Suprapubic skin (tissue), 4 donors: Measurements from ENCODE around the gene PDE4C. TPM values are rescaled to one million over a fixed set of nuclear protein-coding genes. Genes with fewer than 3 reads are reported as not detected.

ENCODE experiments used
- DNase-seq, 2 donors: peaks; one replicate each; pipeline ENCODE4 v3.0.0-alpha.2; 2019; ENCODE audit warnings: low spot score in 2 of 2
- H3K27ac ChIP-seq: fragments of 200-600 bp; sonication (generic); one replicate; pipeline ENCODE4 v1.5.1; 2019
- H3K27me3 ChIP-seq: fragments of 200-600 bp; sonication (generic); one replicate; pipeline ENCODE4 v1.5.1; 2019
- H3K36me3 ChIP-seq: fragments of 200-600 bp; sonication (generic); one replicate; pipeline ENCODE4 v1.5.1; 2019
- H3K4me1 ChIP-seq: fragments of 200-600 bp; sonication (generic); one replicate; pipeline ENCODE4 v1.5.1; 2019
- H3K4me3 ChIP-seq: fragments of 200-600 bp; sonication (generic); one replicate; pipeline ENCODE4 v1.5.1; 2019; ENCODE audit warnings: mild to moderate bottlenecking
- H3K9me3 ChIP-seq: fragments of 200-600 bp; sonication (generic); one replicate; pipeline ENCODE4 v1.5.1; 2019
- CTCF ChIP-seq, 2 donors: fragments of 200-600 bp in 1 of 2; fragments of 450-650 bp in 1 of 2; sonication (generic) in 1 of 2; IDR thresholded peaks; one replicate each; pipeline ENCODE4 v1.5.1; 2016 to 2019; ENCODE audit warnings: antibody characterized with exemption in 2 of 2, mild to moderate bottlenecking in 1 of 2, moderate library complexity in 1 of 2
- EP300 ChIP-seq: sonication (generic); formaldehyde crosslinking; IDR thresholded peaks from one replicate; pipeline ENCODE4 v1.6.1; 2017; ENCODE audit warnings: antibody characterized with exemption
- POLR2A ChIP-seq, 2 donors: fragments of 450-650 bp; IDR thresholded peaks; one replicate each; pipeline ENCODE4 v1.6.1; 2017; ENCODE audit warnings: antibody characterized with exemption in 2 of 2, mild to moderate bottlenecking in 2 of 2, moderate library complexity in 2 of 2
- POLR2AphosphoS5 ChIP-seq, 3 donors: sonication (generic); formaldehyde crosslinking; IDR thresholded peaks; one replicate each; pipeline ENCODE4 v1.6.1; 2017; ENCODE audit warnings: antibody characterized with exemption in 3 of 3
- WGBS: methylation state at CpG from one replicate; pipeline ENCODE4 v1.1.5; 2018; 5-methylcytosine and 5-hydroxymethylcytosine counted together
- total RNA-seq, 4 donors: library from RNA; depleted of rRNA; stranded (reverse); fragments of >200 nt; gene quantifications; one replicate each; pipeline ENCODE4 v1.1.0, GENCODE V29; 2016

The PDE4C gene
- total RNA-seq, 4 donors from 2014 or later = 0.47 to 2.0 TPM; not detected in 2

GRCh38 chr19:18239303-18239702, 13.1 kb upstream of the PDE4C start:
- H3K27me3 ChIP-seq = peaks cover 33% of the 10 kb centered on the region
- H3K4me1 ChIP-seq = no peaks in the 10 kb centered on the region
- H3K9me3 ChIP-seq = no peaks in the 10 kb centered on the region
- no peak for DNase-seq
- WGBS = 31% methylated on average over 12 of the region's 12 CpGs
- no peaks in the 10 kb centered on the region for H3K36me3 ChIP-seq
- H3K4me3 ChIP-seq = no peak overlapping the region
- H3K27ac ChIP-seq = no peak overlapping the region
- TF ChIP-seq POLR2A (IDR thresholded peaks at IDR 0.05) (no peak), EP300 (no peak), POLR2AphosphoS5 (IDR thresholded peaks at IDR 0.05) (no peak), CTCF (IDR thresholded peaks at IDR 0.05) (no peak)

DNA sequence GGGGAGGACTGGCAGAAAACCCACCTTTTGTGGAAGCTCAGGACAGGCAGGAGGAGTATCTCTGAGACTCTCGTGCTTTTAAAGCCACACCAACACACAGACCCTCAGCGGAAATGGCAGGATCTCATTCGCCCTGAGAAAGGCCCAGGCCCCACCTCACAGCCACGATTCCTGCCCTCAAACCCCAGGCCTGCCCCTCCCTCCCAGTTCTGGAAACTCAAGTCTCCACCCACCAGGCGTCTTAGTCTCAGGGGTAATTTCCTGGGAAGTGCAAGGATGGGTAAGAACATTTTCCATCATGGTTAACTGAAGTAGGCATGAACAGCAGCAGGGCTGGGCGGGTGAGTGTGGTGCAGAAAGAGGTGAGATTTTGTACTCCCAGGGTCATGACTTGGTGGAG, 8.0 kb upstream of the PDE4C start:
- no peak for TF ChIP-seq POLR2AphosphoS5 (IDR thresholded peaks at IDR 0.05)
- TF ChIP-seq POLR2A (IDR thresholded peaks at IDR 0.05) = no peak
- TF ChIP-seq CTCF (IDR thresholded peaks at IDR 0.05) = no peak
- no peak for TF ChIP-seq EP300
- Histone ChIP-seq H3K4me1 (peaks cover 8% of the 10 kb centered on the region), H3K4me3 (no peak overlapping the region), H3K36me3 (no peaks in the 10 kb centered on the region), H3K27ac (no peak overlapping the region), H3K27me3 (peaks cover 66% of the 10 kb centered on the region), H3K9me3 (no peaks in the 10 kb centered on the region)
- WGBS = 17% methylated on average over 5 of the region's 6 CpGs
- DNase-seq = no peak

- Histone ChIP-seq H3K4me1 (peaks cover 8% of the 10 kb centered on the region), H3K27me3 (peaks cover 73% of the 10 kb centered on the region), H3K36me3 (no peaks in the 10 kb centered on the region), H3K9me3 (no peaks in the 10 kb centered on the region), H3K4me3 (no peak overlapping the region), H3K27ac (no peak overlapping the region)
- DNase-seq = no peak
- WGBS = 22% methylated on average over 34 of the region's 37 CpGs
- no peak for TF ChIP-seq POLR2AphosphoS5 (IDR thresholded peaks at IDR 0.05)
Observed at GRCh38 chr19:18233224-18233825, 7.1 kb upstream of the PDE4C start.

GRCh38 chr19:18232540-18233223, 6.4 kb upstream of the PDE4C start:
- H3K27ac ChIP-seq = no peak overlapping the region
- no peaks in the 10 kb centered on the region for H3K36me3 ChIP-seq
- DNase-seq = no peak
- no peak overlapping the region for H3K4me3 ChIP-seq
- H3K9me3 ChIP-seq = no peaks in the 10 kb centered on the region
- 5% methylated on average over 32 of the region's 46 CpGs for WGBS
- TF ChIP-seq CTCF (IDR thresholded peaks at IDR 0.05) (no peak), EP300 (no peak), POLR2AphosphoS5 (IDR thresholded peaks at IDR 0.05) (no peak), POLR2A (IDR thresholded peaks at IDR 0.05) (no peak)
- H3K27me3 ChIP-seq = peaks cover 76% of the 10 kb centered on the region
- H3K4me1 ChIP-seq = peaks cover 8% of the 10 kb centered on the region

DNA sequence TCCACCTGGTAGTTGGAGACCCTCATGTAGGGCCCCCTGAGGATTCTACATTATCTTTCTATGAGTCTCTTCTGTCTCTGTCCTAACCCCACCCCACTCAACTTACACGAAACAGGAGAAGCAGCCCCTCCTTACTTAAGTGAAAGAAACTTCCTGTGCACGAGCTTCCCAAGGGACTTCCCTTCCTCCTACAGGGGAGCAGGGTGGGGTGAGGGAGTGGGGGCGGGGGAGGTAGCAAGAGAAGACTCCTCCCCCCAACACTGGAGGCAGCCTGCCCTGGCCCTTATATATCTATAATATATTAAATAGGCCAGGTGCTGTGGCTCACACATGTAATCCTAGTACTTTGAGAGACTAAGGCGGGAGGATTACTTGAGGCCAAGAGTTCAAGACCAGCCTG, 5.5 kb upstream of the PDE4C start:
- Histone ChIP-seq H3K4me3 (no peak overlapping the region), H3K9me3 (no peaks in the 10 kb centered on the region), H3K27ac (no peak overlapping the region), H3K27me3 (peaks cover 81% of the 10 kb centered on the region), H3K4me1 (peaks cover 8% of the 10 kb centered on the region), H3K36me3 (no peaks in the 10 kb centered on the region)
- no peak for DNase-seq
- TF ChIP-seq CTCF (IDR thresholded peaks at IDR 0.05) = no peak
- 19% methylated on average over 4 of the region's 4 CpGs for WGBS
